NCI-H1105 (cell line): ENCODE measurements around the gene INTU.
"Not testable (repeated sequence)": the region's sequence is repeated elsewhere in the genome, so short reads cannot be mapped to it uniquely, and the experiment has no call there.

ENCODE experiments used
- DNase-seq: peaks from one replicate; lab custom pipeline; 2025; lab: John Stamatoyannopoulos, UW

INTU gene

GRCh38 chr4:127643791-127644190 lies 11.0 kb downstream of the INTU start:
- peak; percentile 59 for DNase-seq

- no peak for DNase-seq
Observed at GRCh38 chr4:127648061-127648460, 15.3 kb downstream of the INTU start.

GRCh38 chr4:127655590-127655989 lies 22.8 kb downstream of the INTU start:
- not testable (repeated sequence) for DNase-seq

GRCh38 chr4:127656047-127656680 lies 23.4 kb downstream of the INTU start:
- no peak for DNase-seq

- DNase-seq, result no peak
Observed at GRCh38 chr4:127660284-127660885, 27.6 kb downstream of the INTU start.

GRCh38 chr4:127667116-127667515 lies 34.4 kb downstream of the INTU start:
- DNase-seq, result peak; percentile 45

GRCh38 chr4:127667772-127668171 lies 35.0 kb downstream of the INTU start:
- no peak for DNase-seq

- no peak for DNase-seq
Observed at GRCh38 chr4:127668770-127669169, 36.0 kb downstream of the INTU start.

- DNase-seq, result no peak
Observed at GRCh38 chr4:127669691-127670090, 36.9 kb downstream of the INTU start.

GRCh38 chr4:127672111-127672510 lies 39.4 kb downstream of the INTU start:
- DNase-seq, result no peak

- DNase-seq, result no peak
Observed at GRCh38 chr4:127685292-127685691, 52.5 kb downstream of the INTU start.

GRCh38 chr4:127686658-127687057 lies 53.9 kb downstream of the INTU start:
- no peak for DNase-seq

GRCh38 chr4:127687580-127687979 lies 54.8 kb downstream of the INTU start:
- DNase-seq, result no peak

- DNase-seq, result no peak
Observed at GRCh38 chr4:127698789-127699200, 66.0 kb downstream of the INTU start.

- DNase-seq, result peak; percentile 83
Observed at GRCh38 chr4:127708985-127709384, 76.2 kb downstream of the INTU start.

- DNase-seq, result no peak
Observed at GRCh38 chr4:127709456-127709855, 76.7 kb downstream of the INTU start.

GRCh38 chr4:127730142-127730913 lies 97.6 kb downstream of the INTU start, which contains the start of gene SLC25A31:
Gene SLC25A31 (plus strand): TSS chr4:127730400. CDS start chr4:127730546, 146 bp downstream.
- no peak for DNase-seq

- no peak for DNase-seq
Observed at GRCh38 chr4:127731406-127731805, 98.6 kb downstream of the INTU start.

- peak; percentile 1 for DNase-seq
Observed at GRCh38 chr4:127732623-127733328, 100.0 kb downstream of the INTU start.

GRCh38 chr4:127734976-127735375 lies 102.2 kb downstream of the INTU start:
- no peak for DNase-seq

- DNase-seq, result no peak
Observed at GRCh38 chr4:127737295-127737694, 104.5 kb downstream of the INTU start.

- no peak for DNase-seq
Observed at GRCh38 chr4:127741247-127741646, 108.5 kb downstream of the INTU start.
